HL-60 (cell line): ENCODE measurements around the gene TNIP1.

Experiments used
- DNase-seq, 2 experiments: peaks; one replicate each; pipeline ENCODE4 v3.0.0-alpha.2; 2010 to 2020; ENCODE audit warnings: low read depth in 1 of 2, low spot score in 1 of 2
- H3K27ac ChIP-seq: fragments of 250-450 bp; sonication (Bioruptor Pico); replicated peaks from 2 replicates; pipeline ENCODE4 v1.5.1; 2020; ENCODE audit warnings: mild to moderate bottlenecking, moderate library complexity
- H3K27me3 ChIP-seq: fragments of 250-450 bp; sonication (Bioruptor Pico); 2 replicates; pipeline ENCODE4 v1.5.1; 2021; ENCODE audit warnings: mild to moderate bottlenecking, moderate library complexity; ENCODE audit not compliant: insufficient read depth, poor library complexity, severe bottlenecking
- H3K4me3 ChIP-seq: replicated peaks from 2 replicates; pipeline ENCODE4 v1.5.1; 2011; ENCODE audit warnings: mild to moderate bottlenecking, control low read depth, low read length; ENCODE audit not compliant: insufficient read depth
- GABPA ChIP-seq: IDR thresholded peaks from 2 replicates; pipeline ENCODE4 v1.6.1; 2012; ENCODE audit warnings: low read depth
- POLR2AphosphoS5 ChIP-seq: IDR thresholded peaks from 2 replicates; pipeline ENCODE4 v1.6.1; 2012; ENCODE audit warnings: low read depth
- REST ChIP-seq: IDR thresholded peaks from 2 replicates; pipeline ENCODE4 v1.6.1; 2012; ENCODE audit warnings: low read depth; ENCODE audit not compliant: insufficient replicate concordance
- SPI1 ChIP-seq: IDR thresholded peaks from 2 replicates; pipeline ENCODE4 v1.6.1; 2012; ENCODE audit warnings: low read depth, mild to moderate bottlenecking, borderline replicate concordance
- TF ChIP-seq, protein P1 (sequence below): IDR thresholded peaks from one replicate; pipeline ENCODE4 v1.5.1; 2011; ENCODE audit warnings: low read length, control low read depth, inconsistent platforms; ENCODE audit not compliant: insufficient read depth

The TNIP1 gene

GRCh38 chr5:151082282-151082902 lies 1.6 kb upstream of the TNIP1 start:
- no peak for TF ChIP-seq SPI1
- TF ChIP-seq, protein P1, sequence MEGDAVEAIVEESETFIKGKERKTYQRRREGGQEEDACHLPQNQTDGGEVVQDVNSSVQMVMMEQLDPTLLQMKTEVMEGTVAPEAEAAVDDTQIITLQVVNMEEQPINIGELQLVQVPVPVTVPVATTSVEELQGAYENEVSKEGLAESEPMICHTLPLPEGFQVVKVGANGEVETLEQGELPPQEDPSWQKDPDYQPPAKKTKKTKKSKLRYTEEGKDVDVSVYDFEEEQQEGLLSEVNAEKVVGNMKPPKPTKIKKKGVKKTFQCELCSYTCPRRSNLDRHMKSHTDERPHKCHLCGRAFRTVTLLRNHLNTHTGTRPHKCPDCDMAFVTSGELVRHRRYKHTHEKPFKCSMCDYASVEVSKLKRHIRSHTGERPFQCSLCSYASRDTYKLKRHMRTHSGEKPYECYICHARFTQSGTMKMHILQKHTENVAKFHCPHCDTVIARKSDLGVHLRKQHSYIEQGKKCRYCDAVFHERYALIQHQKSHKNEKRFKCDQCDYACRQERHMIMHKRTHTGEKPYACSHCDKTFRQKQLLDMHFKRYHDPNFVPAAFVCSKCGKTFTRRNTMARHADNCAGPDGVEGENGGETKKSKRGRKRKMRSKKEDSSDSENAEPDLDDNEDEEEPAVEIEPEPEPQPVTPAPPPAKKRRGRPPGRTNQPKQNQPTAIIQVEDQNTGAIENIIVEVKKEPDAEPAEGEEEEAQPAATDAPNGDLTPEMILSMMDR = no peak
- TF ChIP-seq GABPA = no peak
- no peak for TF ChIP-seq POLR2AphosphoS5
- no peak for TF ChIP-seq REST
- Histone ChIP-seq H3K27ac (no peak overlapping the region; the same call in 1 of the 2 replicates), H3K4me3 (peak overlapping the region; percentile 89; the same call in 1 of the 2 replicates), H3K27me3 (no peaks in the 10 kb centered on the region)
- DNase-seq = no peak

DNA sequence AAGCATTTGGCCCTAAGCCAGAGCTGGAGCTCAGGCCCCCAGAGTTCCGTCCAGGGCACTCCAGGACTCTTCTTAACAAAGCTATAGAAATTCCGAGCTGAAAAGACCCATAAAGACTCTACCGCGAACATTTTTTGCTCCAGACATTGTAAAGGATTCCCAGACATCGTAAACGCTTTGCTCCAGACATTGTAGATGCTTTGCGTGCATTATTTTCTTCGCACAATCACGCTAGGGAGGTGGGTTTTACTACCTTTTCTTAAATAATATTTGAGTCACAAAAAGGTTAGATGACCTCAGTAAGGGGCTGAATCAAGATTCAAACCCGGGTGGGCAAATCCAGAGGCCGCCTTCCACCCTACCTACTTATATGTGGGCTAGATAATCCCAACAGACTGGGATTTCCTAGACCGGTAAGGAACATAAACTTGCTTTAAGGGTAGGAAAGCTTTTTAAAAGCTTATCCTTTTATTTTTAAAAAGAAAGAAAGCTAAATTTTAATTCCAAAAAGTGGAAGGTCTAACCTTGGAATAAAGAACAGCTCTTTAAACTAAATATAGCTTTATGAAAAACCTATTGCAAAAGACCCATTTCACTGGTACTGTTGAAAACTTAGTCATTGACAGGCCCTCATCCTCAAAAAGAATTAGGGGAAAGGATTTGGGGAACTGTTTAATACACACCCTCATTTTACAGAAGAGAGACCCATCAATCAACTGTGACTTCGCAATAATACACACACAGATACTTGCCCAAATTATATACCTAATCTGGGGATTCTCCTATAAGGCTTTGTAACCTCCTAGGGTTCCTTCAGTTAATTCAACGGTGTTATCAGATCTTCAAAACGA lies 822 bp upstream of the TNIP1 start:
- TF ChIP-seq GABPA (no peak), SPI1 (no peak), POLR2AphosphoS5 (no peak), REST (no peak)
- TF ChIP-seq, protein P1 = no peak
- Histone ChIP-seq H3K27ac (peak overlapping the region; percentile 98), H3K27me3 (no peaks in the 10 kb centered on the region), H3K4me3 (peak overlapping the region; percentile 89)
- DNase-seq = no peak

GRCh38 chr5:151079838-151080612 lies 809 bp downstream of the TNIP1 start:
- Histone ChIP-seq H3K27me3 (no peaks in the 10 kb centered on the region), H3K4me3 (peak overlapping the region; percentile 89), H3K27ac (peak overlapping the region; percentile 98)
- DNase-seq = no peak
- TF ChIP-seq SPI1 (no peak), REST (peak; percentile 87)
